Activated CD4-positive, alpha-beta T cell treated with anti-CD3 and anti-CD28 coated beads, Interleukin-2, Interleukin-4, amounts not matched to agents 100 ng/mL and 50 ng/mL, durations not matched to agents 16 hours and 8 hours (primary cell): Measurements from ENCODE around the gene HEPACAM.
A peak's percentile ranks its signal among the peaks of the same experiment; 100 is the strongest.
"Not testable (repeated sequence)": the region's sequence is repeated elsewhere in the genome, so short reads cannot be mapped to it uniquely, and the experiment has no call there.

Experiments used
- DNase-seq: peaks from one replicate; pipeline ENCODE4 v3.0.0-alpha.2; 2020; ENCODE audit warnings: low spot score

The HEPACAM gene

GRCh38 chr11:124935548-124936514 is at the start of gene HEPACAM:
Gene HEPACAM, minus strand, starts transcription at chr11:124936047. Its CDS starts 41 bp downstream, at chr11:124936006.
- no peak for DNase-seq

GRCh38 chr11:124984512-124984854 is 48.6 kb upstream of the HEPACAM start:
- no peak for DNase-seq

GRCh38 chr11:124983674-124984511 is 48.0 kb upstream of the HEPACAM start:
- DNase-seq = no peak

- no peak for DNase-seq
These were observed 46.2 kb upstream of the HEPACAM start for GRCh38 chr11:124982043-124982442.

GRCh38 chr11:124978316-124978715 is 42.5 kb upstream of the HEPACAM start:
- DNase-seq = no peak

- DNase-seq = no peak
These were observed 41.2 kb upstream of the HEPACAM start for GRCh38 chr11:124977006-124977405.

GRCh38 chr11:124976531-124976930 is 40.7 kb upstream of the HEPACAM start:
- no peak for DNase-seq

- no peak for DNase-seq
These were observed 36.0 kb upstream of the HEPACAM start for GRCh38 chr11:124971810-124972209.

GRCh38 chr11:124970925-124971324 is 35.1 kb upstream of the HEPACAM start:
- DNase-seq = no peak

GRCh38 chr11:124968197-124968596 is 32.4 kb upstream of the HEPACAM start:
- DNase-seq = not testable (repeated sequence)

- peak; percentile 68 for DNase-seq
These were observed 26.2 kb upstream of the HEPACAM start for GRCh38 chr11:124961972-124962609.

GRCh38 chr11:124955035-124955434 is 19.2 kb upstream of the HEPACAM start:
- no peak for DNase-seq

GRCh38 chr11:124954590-124954955 is 18.7 kb upstream of the HEPACAM start:
- no peak for DNase-seq

GRCh38 chr11:124953753-124954589 is 18.1 kb upstream of the HEPACAM start, which contains the start of gene CCDC15:
Gene CCDC15, plus strand, starts transcription at chr11:124954202. Its CDS starts 531 bp downstream, at chr11:124954733.
- peak; percentile 97 for DNase-seq

GRCh38 chr11:124951341-124951740 is 15.5 kb upstream of the HEPACAM start:
- DNase-seq = no peak

- peak; percentile 14 for DNase-seq
These were observed 14.9 kb upstream of the HEPACAM start for GRCh38 chr11:124950601-124951330.

GRCh38 chr11:124946735-124947141 is 10.9 kb upstream of the HEPACAM start:
- no peak for DNase-seq

- no peak for DNase-seq
These were observed 10.0 kb upstream of the HEPACAM start for GRCh38 chr11:124945826-124946225.

GRCh38 chr11:124944565-124944964 is 8.7 kb upstream of the HEPACAM start:
- no peak for DNase-seq

GRCh38 chr11:124943741-124944140 is 7.9 kb upstream of the HEPACAM start:
- DNase-seq = no peak

GRCh38 chr11:124943254-124943616 is 7.4 kb upstream of the HEPACAM start:
- no peak for DNase-seq
